ENCODE data around the gene TPM2.

The TPM2 gene

GRCh38 chr9:35689542-35690293 lies at the start of gene TPM2:
Gene TPM2, minus strand, starts transcription at chr9:35689925. Its CDS starts 108 bp downstream, at chr9:35689817.
- no peak for DNase-seq (ENCODE audit: low read depth, low spot score)

GRCh38 chr9:35738924-35739323 lies 49.2 kb upstream of the TPM2 start:
- no peak for DNase-seq (ENCODE audit: low read depth, low spot score)

- no peak for DNase-seq (ENCODE audit: low read depth, low spot score)
These were observed 48.5 kb upstream of the TPM2 start for GRCh38 chr9:35738186-35738585.

- DNase-seq (ENCODE audit: low read depth, low spot score), result no peak
These were observed 47.4 kb upstream of the TPM2 start for GRCh38 chr9:35737143-35737542.

GRCh38 chr9:35736201-35736633 lies 46.5 kb upstream of the TPM2 start:
- DNase-seq (ENCODE audit: low read depth, low spot score), result peak; percentile 30

- no peak for DNase-seq (ENCODE audit: low read depth, low spot score)
These were observed 44.4 kb upstream of the TPM2 start for GRCh38 chr9:35734096-35734495.

- no peak for DNase-seq (ENCODE audit: low read depth, low spot score)
These were observed 43.2 kb upstream of the TPM2 start for GRCh38 chr9:35732800-35733541.

- DNase-seq (ENCODE audit: low read depth, low spot score), result peak; percentile 92
These were observed 42.6 kb upstream of the TPM2 start, which contains the start of the genes CREB3 and TLN1 for GRCh38 chr9:35732185-35732799. Gene CREB3, plus strand, starts transcription at chr9:35732666. Its CDS starts 107 bp downstream, at chr9:35732773. Gene TLN1, minus strand, starts transcription at chr9:35732195. Its CDS starts 6,501 bp downstream, at chr9:35725694.

GRCh38 chr9:35731415-35732184 lies 41.9 kb upstream of the TPM2 start:
- DNase-seq (ENCODE audit: low read depth, low spot score), result no peak

GRCh38 chr9:35730486-35730854 lies 40.7 kb upstream of the TPM2 start:
- DNase-seq (ENCODE audit: low read depth, low spot score), result no peak

GRCh38 chr9:35729700-35730485 lies 40.2 kb upstream of the TPM2 start:
- DNase-seq (ENCODE audit: low read depth, low spot score), result no peak

- DNase-seq (ENCODE audit: low read depth, low spot score), result no peak
These were observed 39.4 kb upstream of the TPM2 start for GRCh38 chr9:35729101-35729500.

- DNase-seq (ENCODE audit: low read depth, low spot score), result no peak
These were observed 38.6 kb upstream of the TPM2 start for GRCh38 chr9:35728041-35728971.

GRCh38 chr9:35727676-35728040 lies 37.9 kb upstream of the TPM2 start:
- no peak for DNase-seq (ENCODE audit: low read depth, low spot score)

GRCh38 chr9:35726931-35727330 lies 37.2 kb upstream of the TPM2 start:
- no peak for DNase-seq (ENCODE audit: low read depth, low spot score)

- DNase-seq (ENCODE audit: low read depth, low spot score), result no peak
These were observed 35.6 kb upstream of the TPM2 start for GRCh38 chr9:35725362-35725761.

GRCh38 chr9:35723908-35724307 lies 34.2 kb upstream of the TPM2 start:
- no peak for DNase-seq (ENCODE audit: low read depth, low spot score)

- DNase-seq (ENCODE audit: low read depth, low spot score), result no peak
These were observed 33.7 kb upstream of the TPM2 start for GRCh38 chr9:35723426-35723825.

- DNase-seq (ENCODE audit: low read depth, low spot score), result no peak
These were observed 29.8 kb upstream of the TPM2 start for GRCh38 chr9:35719546-35719945.

Data from activated naive CD8-positive, alpha-beta T cell treated with anti-CD3 and anti-CD28 coated beads, Interleukin-2, amount 50 U/mL, for 16 hours (primary cell).